Mucosa of stomach (tissue), 1 donor: ENCODE measurements around the gene TRPC5OS.

ENCODE experiments used
- H3K27me3 ChIP-seq: one replicate; pipeline ENCODE4 v1.7.0; 2013; ENCODE audit warnings: mild to moderate bottlenecking, low read length; ENCODE audit not compliant: control insufficient read depth, insufficient read depth
- H3K36me3 ChIP-seq: one replicate; pipeline ENCODE4 v1.7.0; 2013; ENCODE audit warnings: low read length; ENCODE audit not compliant: control insufficient read depth, insufficient read depth
- H3K4me1 ChIP-seq: one replicate; pipeline ENCODE4 v1.7.0; 2013; ENCODE audit warnings: mild to moderate bottlenecking, low read length; ENCODE audit not compliant: control insufficient read depth, insufficient read depth
- H3K4me3 ChIP-seq: one replicate; pipeline ENCODE4 v1.7.0; 2013; ENCODE audit warnings: low read length
- H3K9ac ChIP-seq: one replicate; pipeline ENCODE4 v1.7.0; 2013; ENCODE audit warnings: mild to moderate bottlenecking, low read length, moderate library complexity
- H3K9me3 ChIP-seq: one replicate; pipeline ENCODE4 v1.7.0; 2013; ENCODE audit warnings: mild to moderate bottlenecking, low read length, moderate library complexity; ENCODE audit not compliant: control insufficient read depth
- donor health status: Pancreatic carcinoma.

The TRPC5OS gene

DNA sequence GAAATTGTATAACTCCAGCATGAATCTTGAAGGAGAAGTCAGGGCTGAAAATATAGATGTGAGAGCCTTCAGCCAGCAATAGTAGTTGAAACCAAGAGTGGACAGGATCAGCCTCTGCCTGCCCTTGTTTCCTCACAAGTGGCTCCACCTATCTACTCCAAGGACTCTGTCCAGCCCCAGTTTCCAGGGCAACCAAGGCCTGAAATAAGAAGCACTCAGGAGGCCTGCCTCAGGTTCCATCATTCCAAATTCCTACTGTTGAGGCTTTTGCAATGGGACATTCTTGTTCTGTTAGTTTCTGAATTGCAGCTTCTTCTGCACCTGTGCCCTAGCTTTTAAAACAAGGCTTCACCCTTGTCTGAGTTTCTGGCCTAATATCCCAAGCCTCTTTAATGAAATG, 41.6 kb downstream of the TRPC5OS start:
- Histone ChIP-seq H3K36me3 (no peaks in the 10 kb centered on the region), H3K27me3 (no peaks in the 10 kb centered on the region), H3K9me3 (no peaks in the 10 kb centered on the region), H3K9ac (no peak overlapping the region), H3K4me3 (no peak overlapping the region), H3K4me1 (no peaks in the 10 kb centered on the region)

DNA sequence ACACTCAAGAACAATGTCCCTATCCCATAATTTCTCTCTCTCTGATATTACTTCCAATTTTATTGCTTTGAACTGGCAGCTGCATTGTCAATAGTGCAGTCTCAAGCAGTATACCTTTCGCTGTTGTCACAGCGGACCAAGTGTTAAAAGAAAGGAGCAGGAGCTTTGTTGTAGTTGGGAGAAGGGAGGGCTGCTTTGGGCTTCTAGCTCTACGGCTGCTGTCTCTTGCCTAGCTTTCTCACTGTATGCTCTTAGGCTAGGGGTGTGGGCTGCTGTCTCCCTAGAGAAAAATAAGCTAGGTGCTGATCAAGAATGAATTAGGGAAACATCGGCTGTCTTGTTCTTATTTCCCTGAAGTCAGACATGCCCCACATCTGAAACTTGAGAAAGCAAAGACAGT, 52.5 kb downstream of the TRPC5OS start:
- no peak overlapping the region for H3K4me3 ChIP-seq
- H3K9me3 ChIP-seq, result no peaks in the 10 kb centered on the region
- H3K9ac ChIP-seq, result no peak overlapping the region
- no peaks in the 10 kb centered on the region for H3K36me3 ChIP-seq
- no peaks in the 10 kb centered on the region for H3K27me3 ChIP-seq
- H3K4me1 ChIP-seq, result no peaks in the 10 kb centered on the region
